ENCODE measurements around the gene CFTR. TPM values are rescaled to one million over a fixed set of nuclear protein-coding genes. Genes with fewer than 3 reads are reported as not detected.

CFTR gene
- total RNA-seq, 1 donor from 2014 or later, result not detected

DNA sequence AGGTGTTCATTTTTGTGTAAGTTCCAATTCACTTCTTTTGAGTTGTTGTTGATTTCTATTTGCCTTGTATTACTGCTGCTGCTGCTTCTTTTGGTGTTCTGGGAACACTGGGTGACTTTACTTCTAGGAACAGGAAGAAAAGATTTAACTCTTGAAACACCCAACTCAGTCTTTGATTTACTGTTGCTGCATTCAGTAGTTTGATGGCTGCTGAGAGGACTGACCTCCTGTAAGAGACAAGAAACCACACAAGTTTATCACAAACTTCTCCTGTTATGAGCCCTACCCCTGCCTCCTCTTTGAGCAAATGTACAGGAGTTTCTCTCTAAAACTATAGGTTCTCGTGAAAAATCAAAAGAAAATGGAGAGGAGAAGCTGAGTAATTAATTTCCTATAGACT, 231.7 kb downstream of the CFTR start:
- Mint-ChIP-seq H3K4me1 (peaks cover 2% of the 10 kb centered on the region), H3K4me3 (no peak overlapping the region), H3K27me3 (peaks cover 3% of the 10 kb centered on the region), H3K27ac (no peak overlapping the region), H3K36me3 (ENCODE audit: low read depth) (no peaks in the 10 kb centered on the region), H3K9me3 (no peaks in the 10 kb centered on the region)
- intact Hi-C loops (cut with micrococcal nuclease), result loop anchor here (5.0 to 10.0 kb wide), 3 partner anchors 249 to 497 kb away; no protein-coding TSS in a partner anchor
- DNase-seq, result no peak

DNA sequence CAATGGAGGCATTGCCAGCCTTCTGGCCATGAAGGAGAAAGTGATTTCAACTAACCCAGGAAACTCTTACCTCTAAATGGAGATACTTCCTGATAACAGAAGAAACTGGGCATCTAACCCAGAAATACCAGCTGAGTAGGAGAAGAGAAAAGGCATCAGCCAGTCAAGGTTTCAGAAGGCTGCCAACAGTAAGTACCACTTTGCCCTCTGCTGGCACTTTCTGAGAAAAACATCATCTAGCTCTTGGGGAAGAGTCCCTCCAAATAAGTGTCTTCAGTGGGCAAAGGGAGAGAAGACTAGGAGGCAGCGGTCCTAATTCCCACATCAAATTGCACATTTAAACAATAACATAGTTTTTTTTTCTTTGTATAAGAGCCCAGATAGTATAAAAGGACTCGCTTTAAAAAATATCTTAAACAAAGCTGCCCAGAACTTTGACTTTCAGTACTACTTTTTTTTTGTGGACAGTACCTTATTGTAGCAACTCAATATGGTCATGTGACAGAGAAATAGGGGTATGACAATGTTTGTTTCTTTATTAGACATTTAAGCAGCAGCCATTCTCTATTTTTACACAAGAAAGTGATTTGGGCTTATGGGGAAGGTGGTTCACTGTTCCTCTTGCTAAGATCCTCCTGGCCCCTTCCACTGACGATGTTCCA, 236.1 kb downstream of the CFTR start:
- Mint-ChIP-seq H3K9me3 (no peaks in the 10 kb centered on the region), H3K27me3 (peaks cover 3% of the 10 kb centered on the region), H3K4me1 (peaks cover 2% of the 10 kb centered on the region), H3K36me3 (ENCODE audit: low read depth) (no peaks in the 10 kb centered on the region), H3K4me3 (no peak overlapping the region), H3K27ac (no peak overlapping the region)
- DNase-seq, result peak; percentile 63
- intact Hi-C loops (cut with micrococcal nuclease), result loop anchor here (10.0 kb wide), 2 partner anchors 321 to 501 kb away; no protein-coding TSS in a partner anchor

DNA sequence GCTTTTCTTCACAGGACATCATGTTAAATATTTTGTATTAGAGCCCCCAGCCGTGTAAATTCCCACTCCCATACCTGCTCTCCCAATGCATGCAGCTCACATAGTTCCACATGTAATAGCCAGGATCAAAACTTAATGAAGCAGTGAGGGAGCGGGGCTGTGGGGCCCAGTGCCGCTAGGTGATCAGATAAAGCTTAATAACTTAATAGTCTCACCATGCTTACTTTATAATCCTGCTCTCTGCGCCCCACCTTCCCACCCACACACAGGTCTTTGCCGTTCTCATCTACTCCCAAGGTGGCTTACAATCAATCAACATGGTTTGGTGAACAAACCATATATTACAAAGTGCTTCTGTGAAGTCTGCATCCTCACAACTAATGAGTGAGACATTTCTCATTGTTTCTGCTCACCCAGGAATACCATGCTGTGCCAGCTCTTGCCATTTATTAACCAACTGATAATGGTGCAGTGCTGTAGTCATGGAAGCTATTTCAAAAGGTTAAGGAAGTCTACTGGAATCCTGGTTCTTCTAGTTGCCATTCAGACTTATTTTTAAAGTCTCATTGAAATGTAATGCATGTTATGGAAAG, 237.0 kb downstream of the CFTR start:
- Mint-ChIP-seq H3K36me3 (ENCODE audit: low read depth) (no peaks in the 10 kb centered on the region), H3K27ac (no peak overlapping the region), H3K9me3 (no peaks in the 10 kb centered on the region), H3K4me1 (peaks cover 2% of the 10 kb centered on the region), H3K4me3 (no peak overlapping the region), H3K27me3 (peaks cover 3% of the 10 kb centered on the region)
- no peak for DNase-seq
- intact Hi-C loops (cut with micrococcal nuclease), result loop anchor here (10.0 kb wide), 2 partner anchors 322 to 502 kb away; no protein-coding TSS in a partner anchor

DNA sequence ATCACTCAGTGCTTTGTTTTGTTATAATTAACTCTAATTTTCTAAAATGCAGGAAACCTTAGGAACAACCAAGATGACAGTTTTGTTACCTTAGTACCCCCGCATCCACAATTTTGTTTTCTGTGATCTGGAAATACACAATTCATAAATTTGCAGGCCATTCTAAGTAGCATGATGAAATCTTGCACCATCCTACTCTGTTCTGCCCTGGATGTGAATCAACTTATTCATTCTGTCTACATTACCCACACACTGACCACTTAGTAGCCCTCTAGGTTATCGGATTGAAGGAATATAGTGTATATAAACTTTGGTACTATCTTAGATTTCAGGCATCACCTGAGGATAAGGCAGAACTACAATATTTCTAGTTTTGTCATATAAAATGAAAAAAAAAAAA, 237.5 kb downstream of the CFTR start:
- DNase-seq, result no peak
- no peaks in the 10 kb centered on the region for H3K9me3 Mint-ChIP-seq
- intact Hi-C loops (cut with micrococcal nuclease), result loop anchor here (10.0 kb wide), 2 partner anchors 323 to 503 kb away; no protein-coding TSS in a partner anchor
- H3K4me1 Mint-ChIP-seq, result no peaks in the 10 kb centered on the region
- H3K4me3 Mint-ChIP-seq, result no peak overlapping the region
- H3K36me3 Mint-ChIP-seq (ENCODE audit: low read depth), result no peaks in the 10 kb centered on the region
- H3K27ac Mint-ChIP-seq, result no peak overlapping the region
- H3K27me3 Mint-ChIP-seq, result peaks cover 2% of the 10 kb centered on the region

Other genes starting within 250 kb of the CFTR start
- gene WNT2, start 157.0 kb upstream of the CFTR start, total RNA-seq, result not detected in 2 replicates
- not detected in 2 replicates for gene ASZ1, start 52.5 kb upstream of the CFTR start, total RNA-seq